ENCODE results near the gene LMOD2.
"Not testable (repeated sequence)": the region's sequence is repeated elsewhere in the genome, so short reads cannot be mapped to it uniquely, and the experiment has no call there.

LMOD2 gene

GRCh38 chr7:123632808-123633207, 22.9 kb upstream of the LMOD2 start:
- no peak for TF ChIP-seq CTCF (IDR thresholded peaks at IDR 0.05; ENCODE audit: extremely low read depth, missing control alignments)
- no peak for DNase-seq (ENCODE audit: low spot score)

GRCh38 chr7:123633553-123633952, 22.1 kb upstream of the LMOD2 start:
- TF ChIP-seq CTCF (IDR thresholded peaks at IDR 0.05; ENCODE audit: extremely low read depth, missing control alignments), result no peak
- DNase-seq (ENCODE audit: low spot score), result no peak

GRCh38 chr7:123634011-123634573, 21.6 kb upstream of the LMOD2 start:
- not testable (repeated sequence) for DNase-seq (ENCODE audit: low spot score)

- no peak for DNase-seq (ENCODE audit: low spot score)
- TF ChIP-seq CTCF (IDR thresholded peaks at IDR 0.05; ENCODE audit: extremely low read depth, missing control alignments), result peak; percentile 3
Measured at GRCh38 chr7:123635551-123636359, 19.9 kb upstream of the LMOD2 start.

GRCh38 chr7:123637203-123637602, 18.5 kb upstream of the LMOD2 start:
- no peak for TF ChIP-seq CTCF (IDR thresholded peaks at IDR 0.05; ENCODE audit: extremely low read depth, missing control alignments)
- DNase-seq (ENCODE audit: low spot score), result no peak

- DNase-seq (ENCODE audit: low spot score), result no peak
- TF ChIP-seq CTCF (IDR thresholded peaks at IDR 0.05; ENCODE audit: extremely low read depth, missing control alignments), result no peak
Measured at GRCh38 chr7:123637878-123638277, 17.8 kb upstream of the LMOD2 start.

GRCh38 chr7:123639631-123640030, 16.0 kb upstream of the LMOD2 start:
- DNase-seq (ENCODE audit: low spot score), result no peak
- TF ChIP-seq CTCF (IDR thresholded peaks at IDR 0.05; ENCODE audit: extremely low read depth, missing control alignments), result no peak

- no peak for TF ChIP-seq CTCF (IDR thresholded peaks at IDR 0.05; ENCODE audit: extremely low read depth, missing control alignments)
- DNase-seq (ENCODE audit: low spot score), result no peak
Measured at GRCh38 chr7:123640583-123640982, 15.1 kb upstream of the LMOD2 start.
